HUES6 (cell line): ENCODE measurements around the gene FAF1.

Experiments used
- H3K27ac ChIP-seq: 2 replicates; pipeline ENCODE4 v1.7.0; 2013; ENCODE audit warnings: low read depth, mild to moderate bottlenecking, low read length, inconsistent platforms
- H3K27me3 ChIP-seq: 2 replicates; pipeline ENCODE4 v1.6.1; 2013; ENCODE audit warnings: low read length; ENCODE audit not compliant: control insufficient read depth, insufficient read depth
- H3K36me3 ChIP-seq: 2 replicates; pipeline ENCODE4 v1.6.1; 2013; ENCODE audit warnings: low read length; ENCODE audit not compliant: control insufficient read depth, insufficient read depth
- H3K4me1 ChIP-seq: 2 replicates; pipeline ENCODE4 v1.6.1; 2013; ENCODE audit warnings: low read length; ENCODE audit not compliant: control insufficient read depth, insufficient read depth
- H3K4me3 ChIP-seq: 2 replicates; pipeline ENCODE4 v1.5.1; 2013; ENCODE audit warnings: low read depth, low read length
- H3K9ac ChIP-seq: one replicate; pipeline ENCODE4 v1.6.1; 2013; ENCODE audit warnings: mild to moderate bottlenecking, low read length
- H3K9me3 ChIP-seq: 2 replicates; pipeline ENCODE4 v1.6.1; 2013; ENCODE audit warnings: low read depth, low read length; ENCODE audit not compliant: control insufficient read depth, insufficient read depth

Gene FAF1

DNA sequence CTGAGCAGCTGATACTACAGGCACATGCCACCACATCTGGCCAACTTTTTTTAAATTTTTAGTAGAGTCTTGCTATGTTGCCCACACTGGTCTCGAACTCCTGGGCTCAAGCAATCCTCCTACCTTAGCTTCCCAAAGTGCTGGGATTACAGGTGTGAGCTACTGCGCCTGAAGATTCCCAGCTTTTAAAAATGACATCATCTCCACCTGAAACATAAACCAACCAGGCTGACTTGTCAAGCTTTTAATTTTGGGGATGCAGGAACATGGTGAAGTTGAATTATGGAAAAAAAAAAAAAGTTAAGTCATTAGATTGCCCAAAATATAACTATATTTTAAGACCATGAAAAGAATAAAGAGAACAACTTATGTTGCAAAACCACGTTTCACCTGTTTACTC, 350.6 kb downstream of the FAF1 start:
- Histone ChIP-seq H3K27ac (no peak overlapping the region), H3K9ac (no peak overlapping the region), H3K36me3 (no peaks in the 10 kb centered on the region)

DNA sequence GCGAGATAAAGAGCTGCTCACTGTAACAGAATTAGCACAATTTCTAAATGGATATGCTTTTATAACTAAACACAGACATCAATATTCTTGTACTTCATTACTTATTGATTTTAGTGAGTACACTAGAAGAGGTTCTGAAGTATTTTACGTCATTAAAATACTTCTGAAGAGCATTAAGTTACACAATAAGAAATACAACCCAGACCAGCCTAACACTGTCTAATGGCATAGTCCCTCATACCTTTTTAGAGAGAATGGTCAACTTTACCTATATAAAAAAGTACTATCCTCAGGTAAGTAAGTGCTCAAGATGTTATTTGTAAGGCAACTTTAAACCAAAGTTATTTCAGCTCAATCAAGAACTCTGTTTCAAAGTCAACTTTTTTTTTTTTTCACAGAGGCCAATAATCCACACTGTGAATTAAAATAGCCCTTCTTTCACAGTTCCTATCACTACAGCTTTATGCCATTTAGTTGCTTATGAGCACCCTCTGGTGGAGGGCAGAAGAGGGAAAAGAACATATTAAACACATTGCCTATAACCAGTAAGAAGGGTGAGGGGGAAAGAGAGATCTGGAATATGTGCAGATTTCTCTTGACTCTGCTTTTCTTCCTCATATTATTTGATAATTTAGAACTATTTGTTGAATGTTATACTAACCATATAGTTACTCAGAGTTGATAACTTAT, 354.7 kb downstream of the FAF1 start:
- no peak overlapping the region for H3K9ac ChIP-seq
- no peaks in the 10 kb centered on the region; the same call in 1 of the 2 replicates for H3K4me1 ChIP-seq
- no peaks in the 10 kb centered on the region for H3K27me3 ChIP-seq
- H3K9me3 ChIP-seq = no peaks in the 10 kb centered on the region
- H3K36me3 ChIP-seq = no peaks in the 10 kb centered on the region
- no peak overlapping the region for H3K27ac ChIP-seq
- no peak overlapping the region for H3K4me3 ChIP-seq

More for the DNA sequence above, 350.6 kb downstream of the FAF1 start:
- Histone ChIP-seq H3K27me3 (no peaks in the 10 kb centered on the region), H3K4me3 (no peak overlapping the region), H3K4me1 (peaks cover 4% of the 10 kb centered on the region; the same call in 1 of the 2 replicates), H3K9me3 (no peaks in the 10 kb centered on the region)

- H3K9ac ChIP-seq = no peak overlapping the region
- H3K4me1 ChIP-seq = no peaks in the 10 kb centered on the region
- no peaks in the 10 kb centered on the region for H3K36me3 ChIP-seq
- H3K27ac ChIP-seq = no peak overlapping the region
- no peaks in the 10 kb centered on the region for H3K27me3 ChIP-seq
- no peak overlapping the region for H3K4me3 ChIP-seq
- H3K9me3 ChIP-seq = no peaks in the 10 kb centered on the region
Measured at GRCh38 chr1:50604580-50604979, 355.5 kb downstream of the FAF1 start.

DNA sequence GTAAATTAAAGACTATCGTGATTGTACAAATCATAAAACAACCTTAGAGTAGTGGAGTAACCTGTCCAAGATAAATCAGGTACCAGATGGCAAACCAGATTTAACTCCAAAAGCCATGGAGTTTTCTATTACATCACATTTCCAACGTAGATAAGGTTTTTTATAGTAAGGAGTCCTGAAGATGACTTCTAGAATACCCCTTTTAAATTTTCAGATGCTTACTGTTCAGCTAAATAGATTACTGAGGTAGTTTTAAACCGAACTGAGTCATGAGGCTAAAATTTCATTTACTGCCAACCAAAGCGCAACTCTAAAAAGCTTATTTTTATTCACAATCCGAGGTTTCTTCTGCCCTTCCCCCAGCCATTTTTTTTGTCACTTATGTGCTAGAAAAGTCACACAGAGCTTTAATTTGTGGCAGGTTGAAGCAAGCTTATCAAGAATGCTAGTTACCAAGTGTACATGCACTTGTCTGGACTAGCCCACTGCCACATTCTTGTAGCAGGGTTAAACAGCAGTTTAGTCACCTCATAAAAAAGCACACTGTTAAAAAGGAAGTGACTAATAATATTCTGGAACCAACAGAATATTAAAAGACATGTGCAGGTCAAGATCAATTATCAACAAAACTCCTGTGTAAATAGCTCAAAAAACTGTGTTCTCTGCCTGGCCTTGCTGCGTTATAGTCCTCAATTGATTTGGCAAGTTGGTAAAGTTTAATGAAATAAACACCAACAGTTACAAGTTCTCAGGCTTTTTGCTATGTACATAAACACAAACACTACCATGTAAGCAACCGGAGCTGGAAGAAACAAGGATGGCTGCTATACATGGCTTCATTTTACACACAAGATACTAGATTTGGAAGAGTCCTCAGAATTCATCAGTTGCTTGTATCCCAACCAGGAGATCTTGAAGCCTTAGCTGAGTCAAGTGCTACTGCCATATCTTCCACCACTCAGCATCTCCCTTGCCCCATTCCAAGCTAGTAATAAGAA, 356.5 kb downstream of the FAF1 start:
- Histone ChIP-seq H3K27ac (no peak overlapping the region), H3K9ac (no peak overlapping the region), H3K27me3 (no peaks in the 10 kb centered on the region), H3K9me3 (no peaks in the 10 kb centered on the region), H3K4me1 (no peaks in the 10 kb centered on the region), H3K36me3 (no peaks in the 10 kb centered on the region), H3K4me3 (no peak overlapping the region)

GRCh38 chr1:50599546-50599945, 360.5 kb downstream of the FAF1 start:
- Histone ChIP-seq H3K4me1 (no peaks in the 10 kb centered on the region), H3K9me3 (no peaks in the 10 kb centered on the region), H3K36me3 (no peaks in the 10 kb centered on the region; the same call in 1 of the 2 replicates), H3K9ac (no peak overlapping the region), H3K27me3 (no peaks in the 10 kb centered on the region), H3K27ac (no peak overlapping the region), H3K4me3 (no peak overlapping the region)

DNA sequence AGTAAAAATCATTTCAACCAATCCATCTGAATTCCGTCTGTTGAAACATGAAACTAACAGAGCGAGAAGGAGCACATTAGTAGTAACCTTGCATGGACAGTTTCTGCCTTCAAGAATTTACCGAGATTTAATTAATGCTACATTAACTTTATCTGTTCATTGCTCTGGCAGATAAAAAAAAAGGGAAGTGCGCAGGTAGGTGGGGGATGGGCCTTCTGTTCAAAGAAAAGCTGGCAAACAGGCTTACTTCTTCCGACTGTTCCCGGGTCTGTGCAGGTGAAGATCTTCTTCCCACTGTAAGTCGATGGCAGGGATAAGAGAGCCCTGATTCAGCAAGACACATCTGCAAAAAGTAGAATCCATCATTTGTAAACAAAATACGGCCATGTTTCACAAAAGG, 364.2 kb downstream of the FAF1 start:
- H3K4me1 ChIP-seq = no peaks in the 10 kb centered on the region
- no peaks in the 10 kb centered on the region; the same call in 1 of the 2 replicates for H3K36me3 ChIP-seq
- H3K9me3 ChIP-seq = no peaks in the 10 kb centered on the region
- H3K4me3 ChIP-seq = no peak overlapping the region
- no peak overlapping the region for H3K9ac ChIP-seq
- H3K27me3 ChIP-seq = no peaks in the 10 kb centered on the region
- H3K27ac ChIP-seq = no peak overlapping the region

DNA sequence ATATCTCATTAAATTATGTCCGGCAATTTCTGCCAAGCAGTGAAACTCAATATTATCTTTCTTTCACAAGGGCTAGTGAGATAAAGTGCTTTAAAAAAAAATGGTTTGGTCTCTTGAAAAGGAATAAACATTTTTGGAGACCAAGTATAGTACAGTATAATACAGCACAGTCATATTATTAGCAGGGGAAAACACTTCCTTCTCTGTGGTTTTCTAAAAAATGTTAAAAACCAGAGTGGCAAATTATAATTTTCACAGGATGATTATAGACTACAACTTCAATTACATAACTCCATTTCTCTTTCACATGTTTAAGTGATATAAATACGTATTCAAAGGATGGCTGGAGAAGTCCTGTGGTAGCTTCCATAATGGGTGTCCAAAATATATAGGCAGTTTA, 366.6 kb downstream of the FAF1 start:
- no peaks in the 10 kb centered on the region; the same call in 1 of the 2 replicates for H3K36me3 ChIP-seq
- H3K4me1 ChIP-seq = no peaks in the 10 kb centered on the region
- no peaks in the 10 kb centered on the region for H3K9me3 ChIP-seq
- no peak overlapping the region for H3K27ac ChIP-seq
- no peak overlapping the region for H3K4me3 ChIP-seq
- no peaks in the 10 kb centered on the region for H3K27me3 ChIP-seq
- no peak overlapping the region for H3K9ac ChIP-seq

- no peak overlapping the region for H3K4me3 ChIP-seq
- H3K27me3 ChIP-seq = no peaks in the 10 kb centered on the region
- H3K27ac ChIP-seq = no peak overlapping the region
- H3K9me3 ChIP-seq = no peaks in the 10 kb centered on the region
- no peaks in the 10 kb centered on the region for H3K4me1 ChIP-seq
- H3K36me3 ChIP-seq = no peaks in the 10 kb centered on the region; the same call in 1 of the 2 replicates
- no peak overlapping the region for H3K9ac ChIP-seq
Measured at GRCh38 chr1:50591598-50591997, 368.5 kb downstream of the FAF1 start.

GRCh38 chr1:50582346-50582745, 377.7 kb downstream of the FAF1 start:
- H3K36me3 ChIP-seq = no peaks in the 10 kb centered on the region
- no peaks in the 10 kb centered on the region for H3K9me3 ChIP-seq
- H3K27ac ChIP-seq = no peak overlapping the region
- H3K27me3 ChIP-seq = no peaks in the 10 kb centered on the region
- no peak overlapping the region for H3K4me3 ChIP-seq
- no peaks in the 10 kb centered on the region for H3K4me1 ChIP-seq
- H3K9ac ChIP-seq = no peak overlapping the region

GRCh38 chr1:50570066-50570468, 390.0 kb downstream of the FAF1 start:
- Histone ChIP-seq H3K9ac (no peak overlapping the region), H3K27me3 (no peaks in the 10 kb centered on the region), H3K4me3 (no peak overlapping the region), H3K36me3 (peaks cover 5% of the 10 kb centered on the region; the same call in 1 of the 2 replicates), H3K9me3 (no peaks in the 10 kb centered on the region), H3K4me1 (peaks cover 19% of the 10 kb centered on the region), H3K27ac (no peak overlapping the region; the same call in 1 of the 2 replicates)

- Histone ChIP-seq H3K4me3 (no peak overlapping the region), H3K9me3 (no peaks in the 10 kb centered on the region), H3K27me3 (no peaks in the 10 kb centered on the region), H3K27ac (no peak overlapping the region), H3K4me1 (peaks cover 19% of the 10 kb centered on the region), H3K36me3 (peaks cover 5% of the 10 kb centered on the region; the same call in 1 of the 2 replicates), H3K9ac (no peak overlapping the region)
Measured at GRCh38 chr1:50568782-50569181, 391.3 kb downstream of the FAF1 start.
